Islet precursor cell (in vitro differentiated cells): Measurements from ENCODE around the gene UBE2G2.
A peak's percentile ranks its signal among the peaks of the same experiment; 100 is the strongest.

Experiments used
- DNase-seq: peaks from one replicate; pipeline ENCODE4 v3.0.0-alpha.2; 2018

Gene UBE2G2

GRCh38 chr21:44762221-44763049 is 39.2 kb downstream of the UBE2G2 start:
- peak; percentile 46 for DNase-seq

- DNase-seq = peak; percentile 51
Observed at GRCh38 chr21:44761747-44762208, 39.8 kb downstream of the UBE2G2 start.

GRCh38 chr21:44761011-44761729 is 40.5 kb downstream of the UBE2G2 start:
- peak; percentile 63 for DNase-seq

- DNase-seq = no peak
Observed at GRCh38 chr21:44760376-44760775, 41.2 kb downstream of the UBE2G2 start.

- peak; percentile 38 for DNase-seq
Observed at GRCh38 chr21:44759628-44760285, 41.9 kb downstream of the UBE2G2 start.

- peak; percentile 38 for DNase-seq
Observed at GRCh38 chr21:44758781-44759627, 42.6 kb downstream of the UBE2G2 start.

- DNase-seq = peak; percentile 46
Observed at GRCh38 chr21:44758141-44758561, 43.5 kb downstream of the UBE2G2 start.

GRCh38 chr21:44757731-44758130 is 43.9 kb downstream of the UBE2G2 start:
- peak; percentile 28 for DNase-seq

GRCh38 chr21:44756423-44757185 is 45.0 kb downstream of the UBE2G2 start:
- DNase-seq = peak; percentile 41

- no peak for DNase-seq
Observed at GRCh38 chr21:44755227-44755626, 46.4 kb downstream of the UBE2G2 start.

GRCh38 chr21:44753357-44753756 is 48.3 kb downstream of the UBE2G2 start:
- peak; percentile 36 for DNase-seq

GRCh38 chr21:44752671-44753235 is 48.9 kb downstream of the UBE2G2 start:
- DNase-seq = peak; percentile 80

GRCh38 chr21:44751799-44752636 is 49.6 kb downstream of the UBE2G2 start:
- peak; percentile 41 for DNase-seq

GRCh38 chr21:44751186-44751798 is 50.3 kb downstream of the UBE2G2 start:
- no peak for DNase-seq

GRCh38 chr21:44750675-44751025 is 51.0 kb downstream of the UBE2G2 start:
- no peak for DNase-seq

GRCh38 chr21:44749759-44750674 is 51.6 kb downstream of the UBE2G2 start:
- no peak for DNase-seq

- no peak for DNase-seq
Observed at GRCh38 chr21:44749116-44749758, 52.4 kb downstream of the UBE2G2 start.

- DNase-seq = peak; percentile 89
Observed at GRCh38 chr21:44748621-44749020, 53.0 kb downstream of the UBE2G2 start.
